Peyer's patch (tissue), 4 donors: ENCODE results near the gene MYLK.

ENCODE experiments used
- CTCF ChIP-seq, 6 experiments: fragments of 450-650 bp in 4 of 6; fragments of 200-600 bp in 2 of 6; sonication (generic) in 1 of 6; IDR thresholded peaks; one replicate each; pipeline ENCODE4 v1.5.1; 2017 to 2019; ENCODE audit warnings: antibody characterized with exemption in 6 of 6, mild to moderate bottlenecking in 3 of 6, moderate library complexity in 1 of 6
- POLR2A ChIP-seq, 2 donors: fragments of 450-650 bp; IDR thresholded peaks; one replicate each; pipeline ENCODE4 v1.5.1; 2017; ENCODE audit warnings: antibody characterized with exemption in 2 of 2, mild to moderate bottlenecking in 2 of 2, moderate library complexity in 2 of 2

GRCh38 chr3:123909785-123910184 lies 25.7 kb upstream of the MYLK start:
- no peak for TF ChIP-seq CTCF (IDR thresholded peaks at IDR 0.05)
- TF ChIP-seq POLR2A (IDR thresholded peaks at IDR 0.05): no peak
